SK-N-SH (cell line): ENCODE measurements around the gene AKT2. TPM values are rescaled to one million over a fixed set of nuclear protein-coding genes. Genes with fewer than 3 reads are reported as not detected.

Source experiments
- CTCF ChIA-PET: fragments of 300-600, 350-600 bp; formaldehyde crosslinking; extraction: SDS; loops from one replicate; lab custom pipeline; 2021; lab: Yijun Ruan, JAX
- POLR2A ChIA-PET: fragments of 350-600 bp; sonication (Branson Sonifier 250); formaldehyde crosslinking; extraction: SDS; loops from one replicate; lab custom pipeline; 2020; ENCODE audit warnings: antibody characterized with exemption, inconsistent platforms; lab: Yijun Ruan, JAX
- DNase-seq: peaks from one replicate; pipeline ENCODE4 v3.0.0; 2012
- H2AFZ ChIP-seq: fragments of 200-600 bp; sonication (generic); 2 replicates; pipeline ENCODE4 v1.8.1; 2016; ENCODE audit warnings: antibody characterized with exemption, mild to moderate bottlenecking, low read depth
- H3F3A ChIP-seq: fragments of 200-600 bp; sonication (generic); replicated peaks from 2 replicates; pipeline ENCODE3; 2016; ENCODE audit warnings: antibody characterized with exemption, mild to moderate bottlenecking; ENCODE audit not compliant: insufficient read depth
- H3K27ac ChIP-seq, 2 experiments: fragments of 200-500 bp in 1 of 2; fragments of 200-600 bp in 1 of 2; sonication (Bioruptor generic) in 1 of 2; sonication (generic), shearing (Covaris generic) in 1 of 2; 2 replicates each; pipeline versions ENCODE4 v1.5.1 to v1.6.1; 2014 to 2016; ENCODE audit warnings: low read depth in 2 of 2, inconsistent platforms in 1 of 2, low read length in 1 of 2, mild to moderate bottlenecking in 1 of 2, mixed read lengths in 1 of 2
- H3K27me3 ChIP-seq: fragments of 200-600 bp; sonication (generic), shearing (Covaris generic); 2 replicates; pipeline ENCODE4 v1.6.1; 2016; ENCODE audit warnings: mixed run types; ENCODE audit not compliant: insufficient read depth
- H3K36me3 ChIP-seq, 2 experiments: fragments of 200-500 bp in 1 of 2; fragments of 200-600 bp in 1 of 2; sonication (Bioruptor generic) in 1 of 2; sonication (generic) in 1 of 2; replicated peaks in 1 of 2; 2 replicates each; pipeline versions ENCODE3 to v1.5.1; 2014 to 2016; ENCODE audit warnings: low read length in 1 of 2, mild to moderate bottlenecking in 1 of 2; ENCODE audit not compliant: insufficient read depth in 2 of 2, control insufficient read depth in 1 of 2
- H3K4me1 ChIP-seq, 2 experiments: fragments of 200-500 bp in 1 of 2; fragments of 200-600 bp in 1 of 2; sonication (Bioruptor generic) in 1 of 2; sonication (generic), shearing (Covaris generic) in 1 of 2; 2 replicates each; pipeline versions ENCODE4 v1.5.1 to v1.6.1; 2014 to 2016; ENCODE audit warnings: low read depth in 1 of 2, low read length in 1 of 2, mixed run types in 1 of 2; ENCODE audit not compliant: insufficient read depth in 2 of 2, control insufficient read depth in 1 of 2
- H3K4me2 ChIP-seq: fragments of 200-600 bp; sonication (generic), shearing (Covaris generic); 2 replicates; pipeline ENCODE4 v1.6.1; 2017; ENCODE audit warnings: mixed run types
- H3K4me3 ChIP-seq, 2 experiments: fragments of 200-500 bp in 1 of 2; fragments of 200-600 bp in 1 of 2; sonication (Bioruptor generic) in 1 of 2; sonication (generic), shearing (Covaris generic) in 1 of 2; 2 replicates each; pipeline versions ENCODE4 v1.5.1 to v1.8.1; 2014 to 2016; ENCODE audit warnings: low read depth in 2 of 2, inconsistent platforms in 1 of 2, low read length in 1 of 2, mild to moderate bottlenecking in 1 of 2, mixed read lengths in 1 of 2, moderate library complexity in 1 of 2
- H3K79me2 ChIP-seq: fragments of 200-600 bp; sonication (generic); 2 replicates; pipeline ENCODE4 v1.8.1; 2017; ENCODE audit warnings: mild to moderate bottlenecking; ENCODE audit not compliant: insufficient read depth
- H3K9ac ChIP-seq: fragments of 200-600 bp; sonication (generic); 2 replicates; pipeline ENCODE4 v1.6.1; 2017; ENCODE audit warnings: mixed run types
- H3K9me2 ChIP-seq: fragments of 200-600 bp; sonication (generic); 2 replicates; pipeline ENCODE4 v1.6.1; 2017; ENCODE audit warnings: mixed run types
- H3K9me3 ChIP-seq: fragments of 200-600 bp; sonication (generic); 2 replicates; pipeline ENCODE4 v1.6.1; 2017; ENCODE audit warnings: mixed run types, mild to moderate bottlenecking, moderate library complexity
- H4K20me1 ChIP-seq: fragments of 200-600 bp; sonication (generic); 2 replicates; pipeline ENCODE4 v1.6.1; 2017; ENCODE audit warnings: mild to moderate bottlenecking, mixed run types; ENCODE audit not compliant: insufficient read depth
- ELF1 ChIP-seq: IDR thresholded peaks from 2 replicates; pipeline ENCODE4 v1.4.0; 2012
- EP300 ChIP-seq, 2 experiments: IDR thresholded peaks; 2 replicates each; pipeline versions ENCODE4 v1.4.0 to v1.6.1; 2012; ENCODE audit warnings: borderline replicate concordance in 1 of 2, low read depth in 1 of 2, low read length in 1 of 2
- EZH2phosphoT487 ChIP-seq: fragments of 200-600 bp; sonication (generic); IDR thresholded peaks from 2 replicates; pipeline ENCODE4 v1.6.1; 2017; ENCODE audit warnings: low read depth, mixed run types, mild to moderate bottlenecking, antibody characterized with exemption, moderate library complexity, borderline replicate concordance
- FOXM1 ChIP-seq: IDR thresholded peaks from 2 replicates; pipeline ENCODE4 v1.4.0; 2012; ENCODE audit warnings: low read depth, mild to moderate bottlenecking
- GABPA ChIP-seq: IDR thresholded peaks from 2 replicates; pipeline ENCODE4 v1.4.0; 2012; ENCODE audit warnings: low read depth, mild to moderate bottlenecking
- MAX ChIP-seq: IDR thresholded peaks from 2 replicates; pipeline ENCODE4 v1.4.0; 2012; ENCODE audit warnings: low read depth
- MXI1 ChIP-seq: IDR thresholded peaks from 2 replicates; pipeline ENCODE4 v1.6.1; 2012; ENCODE audit warnings: mild to moderate bottlenecking, low read depth, low read length, improper control_type of control experiment
- NFIC ChIP-seq: IDR thresholded peaks from 2 replicates; pipeline ENCODE4 v1.4.0; 2012; ENCODE audit warnings: borderline replicate concordance
- NRF1 ChIP-seq: IDR thresholded peaks from 2 replicates; pipeline ENCODE4 v1.6.1; 2012; ENCODE audit warnings: low read depth, mild to moderate bottlenecking, low read length
- POLR2AphosphoS5 ChIP-seq: IDR thresholded peaks from 2 replicates; pipeline ENCODE4 v1.6.1; 2012; ENCODE audit warnings: low read depth, low read length
- RCOR1 ChIP-seq: fragments of 150-350 bp; IDR thresholded peaks from 2 replicates; pipeline ENCODE4 v1.6.1; 2017; ENCODE audit warnings: antibody characterized with exemption, low read length
- REST ChIP-seq: IDR thresholded peaks from 2 replicates; pipeline ENCODE4 v1.6.1; 2012; ENCODE audit warnings: mild to moderate bottlenecking, low read depth, low read length, moderate library complexity
- RFX5 ChIP-seq: IDR thresholded peaks from 2 replicates; pipeline ENCODE4 v1.6.1; 2012; ENCODE audit warnings: mild to moderate bottlenecking, improper control_type of control experiment, low read length
- RXRA ChIP-seq: IDR thresholded peaks from 2 replicates; pipeline ENCODE4 v1.4.0; 2012; ENCODE audit warnings: low read depth, mild to moderate bottlenecking, borderline replicate concordance
- TAF1 ChIP-seq: IDR thresholded peaks from 2 replicates; pipeline ENCODE4 v1.6.1; 2012; ENCODE audit warnings: low read depth, mild to moderate bottlenecking, low read length, moderate library complexity, borderline replicate concordance
- WGBS: methylation state at CpG from one replicate; pipeline ENCODE4 v1.1.6; 2017; ENCODE audit warnings: low lambda C conversion rate; 5-methylcytosine and 5-hydroxymethylcytosine counted together
- polyA plus RNA-seq, 3 experiments: library from polyadenylated mRNA; depleted of rRNA; stranded (reverse); fragments of >200 nt; gene quantifications; 2 replicates each; pipeline ENCODE4 v1.2.3, GENCODE V29; 2012
- TF ChIP-seq, protein P1 (sequence below): fragments of 200-600 bp; sonication (generic); IDR thresholded peaks from 2 replicates; pipeline ENCODE4 v1.6.1; 2017; ENCODE audit warnings: antibody characterized with exemption, mild to moderate bottlenecking, moderate library complexity

The AKT2 gene
- polyA plus RNA-seq, 1 of the 3 experiments (the other 2 are of a cell fraction), result 99.8 TPM

DNA sequence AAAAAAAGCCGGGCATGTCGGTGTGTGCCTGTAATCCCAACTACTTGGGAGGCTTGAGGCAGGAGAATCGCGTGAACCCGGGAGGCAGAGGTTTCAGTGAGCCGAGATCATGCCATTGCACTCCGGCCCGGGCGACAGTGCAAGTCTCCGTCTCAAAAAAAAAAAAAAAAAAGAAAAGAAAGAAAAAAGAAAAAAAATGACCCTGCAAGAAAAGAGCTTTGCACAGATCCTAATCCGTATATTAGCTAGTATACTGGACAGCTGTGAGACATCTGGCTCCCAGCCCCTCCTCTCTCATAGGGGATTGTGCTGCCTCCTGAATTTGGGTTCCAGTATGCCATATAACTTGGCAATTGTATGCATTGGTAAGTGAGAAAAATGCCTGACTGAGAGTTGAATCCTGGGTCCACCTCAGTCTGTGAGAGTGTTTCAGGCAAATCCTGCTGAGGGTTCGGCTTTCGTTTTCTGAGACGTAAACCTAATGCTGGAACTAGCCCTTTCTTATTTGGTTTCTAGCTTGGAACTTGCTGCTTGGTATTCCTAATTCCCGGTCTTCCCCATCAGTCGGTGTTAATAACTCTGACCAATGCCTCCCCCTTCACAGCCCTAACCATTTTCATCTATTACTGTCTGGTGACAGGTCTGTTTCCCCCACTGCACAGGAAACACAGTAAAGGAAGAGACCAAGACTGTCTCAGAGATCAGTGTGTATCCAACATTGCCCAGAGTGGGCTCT, 1.3 kb upstream of the AKT2 start:
- peak overlapping the region in 1 of 2 experiments; percentile 93; a peak in 2 of 4 replicates for H3K27ac ChIP-seq
- no peak for TF ChIP-seq TAF1
- DNase-seq, result no peak
- no peaks in the 10 kb centered on the region for H3K27me3 ChIP-seq
- H2AFZ ChIP-seq, result peak overlapping the region; percentile 100
- peaks cover 0 to 7% of the 10 kb centered on the region in 2 experiments for H3K36me3 ChIP-seq
- H3K9me2 ChIP-seq, result no peaks in the 10 kb centered on the region
- no peaks in the 10 kb centered on the region for H3K9me3 ChIP-seq
- H3F3A ChIP-seq, result peaks cover 3% of the 10 kb centered on the region
- CTCF ChIA-PET, result interaction anchor here (0.9 kb wide), 1 partner anchor 19 kb away, joined by 4 read pairs; no protein-coding TSS in a partner anchor
- H3K79me2 ChIP-seq, result peaks cover 36% of the 10 kb centered on the region
- 95% methylated on average over 16 of the region's 16 CpGs for WGBS
- H4K20me1 ChIP-seq, result no peaks in the 10 kb centered on the region; the same call in 1 of the 2 replicates
- no peak overlapping the region for H3K4me2 ChIP-seq
- peaks cover 16 to 26% of the 10 kb centered on the region in 2 experiments; a peak in 3 of 4 replicates for H3K4me1 ChIP-seq
- no peak overlapping the region for H3K4me3 ChIP-seq
- POLR2A ChIA-PET, result interaction anchor here (0.7 kb wide), 1 partner anchor 10 kb away, joined by 7 read pairs; no protein-coding TSS in a partner anchor
- H3K9ac ChIP-seq, result no peak overlapping the region

GRCh38 chr19:40285353-40286234, 449 bp upstream of the AKT2 start:
- peaks cover 18 to 26% of the 10 kb centered on the region in 2 experiments; a peak in 3 of 4 replicates for H3K4me1 ChIP-seq
- 21% methylated on average over 40 of the region's 42 CpGs for WGBS
- H2AFZ ChIP-seq, result peak overlapping the region; percentile 100
- ChIA-PET CTCF (interaction anchor here (1.8 kb wide), 1 partner anchor 20 kb away, joined by 4 read pairs; no protein-coding TSS in a partner anchor), POLR2A (interaction anchor here (0.7 to 1.1 kb wide), 2 partner anchors 9 to 165 kb away, joined by 3 to 7 read pairs; no protein-coding TSS in a partner anchor)
- no peaks in the 10 kb centered on the region for H3K27me3 ChIP-seq
- peak overlapping the region; percentile 93 to 96 for H3K27ac ChIP-seq
- H3K9me2 ChIP-seq, result no peaks in the 10 kb centered on the region
- peak overlapping the region; percentile 51 to 86 for H3K4me3 ChIP-seq
- H3K79me2 ChIP-seq, result peaks cover 44% of the 10 kb centered on the region
- TF ChIP-seq FOXM1 (no peak; the same call in 1 of the 2 replicates), NRF1 (peak; percentile 94), REST (no peak), GABPA (peak; percentile 83), EP300 (IDR thresholded peaks at IDR 0.05; ENCODE audit: borderline replicate concordance in 1 of 2, low read depth in 1 of 2, low read length in 1 of 2) (no peak), MXI1 (no peak), RXRA (no peak), NFIC (no peak), EZH2phosphoT487 (no peak), ELF1 (no peak), TAF1 (peak; percentile 71), RCOR1 (no peak), MAX (peak; percentile 48; the same call in 1 of the 2 replicates), POLR2AphosphoS5 (peak; percentile 57), RFX5 (peak; percentile 37; the same call in 1 of the 2 replicates)
- TF ChIP-seq, protein P1, sequence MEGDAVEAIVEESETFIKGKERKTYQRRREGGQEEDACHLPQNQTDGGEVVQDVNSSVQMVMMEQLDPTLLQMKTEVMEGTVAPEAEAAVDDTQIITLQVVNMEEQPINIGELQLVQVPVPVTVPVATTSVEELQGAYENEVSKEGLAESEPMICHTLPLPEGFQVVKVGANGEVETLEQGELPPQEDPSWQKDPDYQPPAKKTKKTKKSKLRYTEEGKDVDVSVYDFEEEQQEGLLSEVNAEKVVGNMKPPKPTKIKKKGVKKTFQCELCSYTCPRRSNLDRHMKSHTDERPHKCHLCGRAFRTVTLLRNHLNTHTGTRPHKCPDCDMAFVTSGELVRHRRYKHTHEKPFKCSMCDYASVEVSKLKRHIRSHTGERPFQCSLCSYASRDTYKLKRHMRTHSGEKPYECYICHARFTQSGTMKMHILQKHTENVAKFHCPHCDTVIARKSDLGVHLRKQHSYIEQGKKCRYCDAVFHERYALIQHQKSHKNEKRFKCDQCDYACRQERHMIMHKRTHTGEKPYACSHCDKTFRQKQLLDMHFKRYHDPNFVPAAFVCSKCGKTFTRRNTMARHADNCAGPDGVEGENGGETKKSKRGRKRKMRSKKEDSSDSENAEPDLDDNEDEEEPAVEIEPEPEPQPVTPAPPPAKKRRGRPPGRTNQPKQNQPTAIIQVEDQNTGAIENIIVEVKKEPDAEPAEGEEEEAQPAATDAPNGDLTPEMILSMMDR, result no peak
- TF ChIP-seq, all 33 proteins: peak for 6
- peak; percentile 94 for DNase-seq
- no peaks in the 10 kb centered on the region for H3K9me3 ChIP-seq
- H4K20me1 ChIP-seq, result peaks cover 7% of the 10 kb centered on the region
- H3K9ac ChIP-seq, result peak overlapping the region; percentile 81
- H3F3A ChIP-seq, result peaks cover 3% of the 10 kb centered on the region
- H3K4me2 ChIP-seq, result peak overlapping the region; percentile 81
- peaks cover 0 to 7% of the 10 kb centered on the region in 2 experiments for H3K36me3 ChIP-seq
